ENCODE measurements around the gene EBNA1BP2. TPM values are rescaled to one million over a fixed set of nuclear protein-coding genes. Genes with fewer than 3 reads are reported as not detected.
A peak's percentile ranks its signal among the peaks of the same experiment; 100 is the strongest.

Gene EBNA1BP2
- total RNA-seq, 4 donors from 2014 or later: 41.7 to 60.9 (median 51.7) TPM

GRCh38 chr1:43174873-43175272, 2.8 kb upstream of the EBNA1BP2 start:
- TF ChIP-seq EP300 (IDR thresholded peaks at IDR 0.05) (no peak), POLR2A (IDR thresholded peaks at IDR 0.05) (no peak), POLR2AphosphoS5 (IDR thresholded peaks at IDR 0.05) (no peak)
- TF ChIP-seq, protein P1, sequence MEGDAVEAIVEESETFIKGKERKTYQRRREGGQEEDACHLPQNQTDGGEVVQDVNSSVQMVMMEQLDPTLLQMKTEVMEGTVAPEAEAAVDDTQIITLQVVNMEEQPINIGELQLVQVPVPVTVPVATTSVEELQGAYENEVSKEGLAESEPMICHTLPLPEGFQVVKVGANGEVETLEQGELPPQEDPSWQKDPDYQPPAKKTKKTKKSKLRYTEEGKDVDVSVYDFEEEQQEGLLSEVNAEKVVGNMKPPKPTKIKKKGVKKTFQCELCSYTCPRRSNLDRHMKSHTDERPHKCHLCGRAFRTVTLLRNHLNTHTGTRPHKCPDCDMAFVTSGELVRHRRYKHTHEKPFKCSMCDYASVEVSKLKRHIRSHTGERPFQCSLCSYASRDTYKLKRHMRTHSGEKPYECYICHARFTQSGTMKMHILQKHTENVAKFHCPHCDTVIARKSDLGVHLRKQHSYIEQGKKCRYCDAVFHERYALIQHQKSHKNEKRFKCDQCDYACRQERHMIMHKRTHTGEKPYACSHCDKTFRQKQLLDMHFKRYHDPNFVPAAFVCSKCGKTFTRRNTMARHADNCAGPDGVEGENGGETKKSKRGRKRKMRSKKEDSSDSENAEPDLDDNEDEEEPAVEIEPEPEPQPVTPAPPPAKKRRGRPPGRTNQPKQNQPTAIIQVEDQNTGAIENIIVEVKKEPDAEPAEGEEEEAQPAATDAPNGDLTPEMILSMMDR (IDR thresholded peaks at IDR 0.05): no peak
- WGBS, 2 donors (ENCODE audit: low coverage in 1 of 2): 71 to 89% methylated on average over 1 to 2 of the region's 2 CpGs
- ATAC-seq: no peak
- Histone ChIP-seq H3K9me3 (no peaks in the 10 kb centered on the region), H3K27me3 (peaks cover 22% of the 10 kb centered on the region), H3K4me3 (no peak overlapping the region), H3K27ac (no peak overlapping the region), H3K4me1 (peaks cover 4 to 26% (median 11%) of the 10 kb centered on the region in 3 donors), H3K36me3 (peaks cover 0 to 9% of the 10 kb centered on the region in 2 donors)

GRCh38 chr1:43172527-43172972, 460 bp upstream of the EBNA1BP2 start:
- H3K4me1 ChIP-seq: peaks cover 4 to 29% (median 11%) of the 10 kb centered on the region in 3 donors
- peaks cover 0 to 32% of the 10 kb centered on the region in 2 donors for H3K36me3 ChIP-seq
- peak overlapping the region; percentile 85 to 92 for H3K4me3 ChIP-seq
- 0% methylated on average over 7 to 13 of the region's 20 CpGs for WGBS, 2 donors (ENCODE audit: low coverage in 1 of 2)
- H3K9me3 ChIP-seq: no peaks in the 10 kb centered on the region
- TF ChIP-seq POLR2AphosphoS5 (IDR thresholded peaks at IDR 0.05) (no peak), POLR2A (IDR thresholded peaks at IDR 0.05) (no peak), EP300 (IDR thresholded peaks at IDR 0.05) (no peak)
- TF ChIP-seq, protein P1 (IDR thresholded peaks at IDR 0.05): no peak
- peaks cover 18% of the 10 kb centered on the region for H3K27me3 ChIP-seq
- H3K27ac ChIP-seq: peak overlapping the region in 3 of 4 donors; percentile 62 to 71 (median 65)
- peak; percentile 95 for ATAC-seq

GRCh38 chr1:43171312-43171875, 696 bp downstream of the EBNA1BP2 start:
- no peak for ATAC-seq
- no peaks in the 10 kb centered on the region for H3K9me3 ChIP-seq
- peak overlapping the region; percentile 85 to 92 for H3K4me3 ChIP-seq
- peaks cover 6% of the 10 kb centered on the region for H3K27me3 ChIP-seq
- H3K27ac ChIP-seq: peak overlapping the region in 3 of 4 donors; percentile 62 to 71 (median 65)
- 18 to 27% methylated on average over 5 to 12 of the region's 17 CpGs for WGBS, 2 donors (ENCODE audit: low coverage in 1 of 2)
- H3K4me1 ChIP-seq: peaks cover 4 to 29% (median 11%) of the 10 kb centered on the region in 3 donors
- TF ChIP-seq, protein P1 (IDR thresholded peaks at IDR 0.05): no peak
- TF ChIP-seq POLR2AphosphoS5 (IDR thresholded peaks at IDR 0.05) (no peak), EP300 (IDR thresholded peaks at IDR 0.05) (no peak), POLR2A (IDR thresholded peaks at IDR 0.05) (no peak)
- peaks cover 0 to 44% of the 10 kb centered on the region in 2 donors for H3K36me3 ChIP-seq

DNA sequence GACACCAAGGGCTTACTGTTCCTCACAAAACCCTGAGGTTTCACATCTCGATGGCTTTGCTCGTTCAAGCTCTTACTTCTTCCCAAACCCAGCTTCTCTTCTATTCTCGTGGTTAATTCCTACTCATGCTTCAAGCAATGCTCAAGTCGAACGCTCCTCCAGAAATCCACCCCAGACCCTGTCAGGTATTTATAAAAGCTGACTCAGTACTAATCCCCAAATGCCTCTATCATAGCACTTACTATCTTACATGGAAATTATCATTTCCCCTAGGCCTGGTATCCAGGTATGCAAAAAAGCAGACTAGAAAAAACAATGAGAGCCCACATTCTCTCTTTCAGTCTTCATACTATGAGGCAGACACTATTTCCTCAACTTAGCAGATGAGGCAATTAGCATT, 6.3 kb downstream of the EBNA1BP2 start:
- WGBS, 2 donors (ENCODE audit: low coverage in 1 of 2): 90 to 93% methylated on average over 3 to 5 of the region's 5 CpGs
- ATAC-seq: no peak
- Histone ChIP-seq H3K36me3 (peaks cover 0 to 87% of the 10 kb centered on the region in 2 donors), H3K9me3 (no peaks in the 10 kb centered on the region), H3K27ac (no peak overlapping the region), H3K4me3 (no peak overlapping the region), H3K4me1 (peaks cover 0 to 12% (median 0%) of the 10 kb centered on the region in 3 donors), H3K27me3 (no peaks in the 10 kb centered on the region)
- TF ChIP-seq EP300 (IDR thresholded peaks at IDR 0.05) (no peak), POLR2AphosphoS5 (IDR thresholded peaks at IDR 0.05) (no peak), POLR2A (IDR thresholded peaks at IDR 0.05) (no peak)
- TF ChIP-seq, protein P1 (IDR thresholded peaks at IDR 0.05): no peak

DNA sequence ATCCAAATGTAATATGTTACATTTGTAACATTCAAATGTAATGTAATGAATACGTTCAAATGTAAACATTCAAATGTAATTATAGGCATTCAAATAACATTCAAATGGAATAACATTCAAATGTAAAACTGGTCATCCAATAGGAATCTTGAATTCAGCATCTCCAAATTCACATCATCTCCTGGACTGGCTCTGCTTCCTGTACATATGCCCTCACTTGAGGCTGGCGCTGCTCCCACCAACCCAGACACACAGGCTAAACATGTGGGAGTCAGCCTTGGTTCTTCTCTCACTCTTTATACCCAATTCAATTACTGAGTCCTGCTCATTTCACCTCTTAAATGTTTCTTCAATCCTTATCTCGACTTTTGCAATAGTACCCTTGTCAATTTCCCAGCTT, 6.9 kb downstream of the EBNA1BP2 start:
- Histone ChIP-seq H3K9me3 (no peaks in the 10 kb centered on the region), H3K36me3 (peaks cover 0 to 81% of the 10 kb centered on the region in 2 donors), H3K27ac (no peak overlapping the region), H3K4me1 (peaks cover 0 to 6% (median 0%) of the 10 kb centered on the region in 3 donors), H3K27me3 (no peaks in the 10 kb centered on the region), H3K4me3 (no peak overlapping the region)
- TF ChIP-seq POLR2AphosphoS5 (IDR thresholded peaks at IDR 0.05) (no peak), POLR2A (IDR thresholded peaks at IDR 0.05) (no peak), EP300 (IDR thresholded peaks at IDR 0.05) (no peak)
- TF ChIP-seq, protein P1 (IDR thresholded peaks at IDR 0.05): no peak
- WGBS, 2 donors (ENCODE audit: low coverage in 1 of 2): 62 to 71% methylated on average over 3 of the region's 3 CpGs
- ATAC-seq: no peak
